ENCODE data around the gene EXD3.
A peak's percentile ranks its signal among the peaks of the same experiment; 100 is the strongest.

Gene EXD3

DNA sequence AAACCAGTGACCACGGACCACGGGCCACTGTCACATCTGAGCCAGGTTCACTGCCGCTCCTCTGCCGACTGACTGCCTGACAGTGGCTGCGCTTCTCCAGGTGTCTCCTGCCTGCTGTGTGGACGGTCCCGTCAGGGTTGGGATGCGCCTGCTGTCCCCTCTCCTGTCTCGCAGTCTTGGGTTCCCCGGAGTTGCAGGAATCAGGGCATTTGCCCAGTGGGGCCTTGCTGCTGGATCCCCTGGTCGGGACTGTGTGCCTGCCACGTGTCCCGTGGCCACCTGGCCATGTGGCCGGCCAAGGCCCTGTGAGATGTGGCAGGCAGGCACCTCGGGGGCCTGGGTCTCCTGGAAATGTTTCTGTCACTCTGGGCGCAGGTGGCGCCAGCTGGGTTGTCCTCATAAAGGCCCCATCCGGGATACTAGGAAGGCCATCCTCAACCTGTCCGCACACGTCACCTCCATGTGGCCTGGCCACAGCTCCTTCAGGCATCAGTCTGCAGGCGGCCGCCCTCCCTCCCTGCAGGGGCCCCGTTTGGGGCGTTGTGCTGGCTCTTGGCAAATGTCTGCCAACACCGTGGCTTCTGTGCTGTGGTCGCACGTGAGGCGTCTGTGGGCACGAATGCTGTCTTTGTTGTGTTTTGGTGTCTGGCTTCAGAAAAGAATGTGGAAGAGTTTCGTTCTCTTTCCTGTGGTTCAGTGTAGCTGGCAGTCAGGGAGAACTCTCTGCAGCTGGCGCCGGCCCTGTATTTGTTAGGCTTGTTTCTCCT lies 151.8 kb downstream of the EXD3 start:
- Histone ChIP-seq H3K9ac (peak overlapping the region; percentile 59), H3K4me2 (peak overlapping the region; percentile 92), H3K36me3 (peaks cover 56% of the 10 kb centered on the region), H3K27ac (peak overlapping the region; percentile 77), H3K4me1 (peaks cover 92% of the 10 kb centered on the region), H3K27me3 (no peaks in the 10 kb centered on the region), H3K9me3 (no peaks in the 10 kb centered on the region), H3K4me3 (no peak overlapping the region), H4K20me1 (peaks cover 17% of the 10 kb centered on the region; the same call in 1 of the 2 replicates)
- no peak for TF ChIP-seq Cebpa-rat (IDR thresholded peaks at IDR 0.05)

- Histone ChIP-seq H3K9ac (peak overlapping the region; percentile 54; the same call in 1 of the 2 replicates), H3K9me3 (no peaks in the 10 kb centered on the region), H3K27ac (peak overlapping the region; percentile 47; the same call in 1 of the 2 replicates), H4K20me1 (peaks cover 17% of the 10 kb centered on the region; the same call in 1 of the 2 replicates), H3K27me3 (no peaks in the 10 kb centered on the region), H3K36me3 (peaks cover 73% of the 10 kb centered on the region), H3K4me3 (peak overlapping the region; percentile 4; the same call in 1 of the 2 replicates), H3K4me2 (peak overlapping the region; percentile 92), H3K4me1 (peaks cover 73% of the 10 kb centered on the region)
- TF ChIP-seq Cebpa-rat (IDR thresholded peaks at IDR 0.05): no peak
These were observed 153.7 kb downstream of the EXD3 start for GRCh38 chr9:137269231-137269772.

GRCh38 chr9:137268538-137269201 lies 154.3 kb downstream of the EXD3 start:
- peak overlapping the region; percentile 92 for H3K4me2 ChIP-seq
- peaks cover 67% of the 10 kb centered on the region for H3K4me1 ChIP-seq
- H3K9me3 ChIP-seq: no peaks in the 10 kb centered on the region
- peaks cover 79% of the 10 kb centered on the region for H3K36me3 ChIP-seq
- TF ChIP-seq Cebpa-rat (IDR thresholded peaks at IDR 0.05): no peak
- H3K4me3 ChIP-seq: peak overlapping the region; percentile 4; the same call in 1 of the 2 replicates
- peak overlapping the region; percentile 47 for H3K27ac ChIP-seq
- peaks cover 17% of the 10 kb centered on the region; the same call in 1 of the 2 replicates for H4K20me1 ChIP-seq
- H3K9ac ChIP-seq: peak overlapping the region; percentile 54; the same call in 1 of the 2 replicates
- no peaks in the 10 kb centered on the region for H3K27me3 ChIP-seq

DNA sequence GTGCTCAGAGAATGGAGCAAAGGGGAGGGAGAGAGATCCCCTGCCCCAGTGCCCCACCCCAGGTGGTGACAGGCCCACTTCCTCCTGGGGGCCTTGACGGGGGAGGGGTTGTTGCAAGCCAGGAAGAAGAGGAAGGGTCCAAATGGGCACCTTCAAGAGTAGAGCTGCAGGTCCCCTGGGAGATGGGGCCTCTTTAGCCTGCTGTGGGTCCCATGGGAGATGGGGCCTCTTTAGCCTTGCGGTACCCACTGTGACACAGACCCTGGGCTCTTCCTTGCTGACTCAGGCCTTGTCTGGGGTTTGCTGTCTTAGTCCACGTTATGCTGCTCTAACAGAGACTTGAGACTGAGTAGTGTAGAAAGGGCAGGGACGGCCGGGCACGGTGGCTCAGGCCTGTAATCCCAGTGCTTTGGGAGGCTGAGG lies 155.0 kb downstream of the EXD3 start:
- Histone ChIP-seq H3K27ac (peak overlapping the region; percentile 47), H3K9me3 (no peaks in the 10 kb centered on the region), H3K4me1 (peaks cover 60% of the 10 kb centered on the region), H3K4me2 (peak overlapping the region; percentile 92), H3K36me3 (peaks cover 78% of the 10 kb centered on the region), H3K9ac (0 out of 2 replicates have a peak overlapping the region, but pooled peaks have one; percentile 1), H3K27me3 (no peaks in the 10 kb centered on the region), H4K20me1 (peaks cover 18% of the 10 kb centered on the region; the same call in 1 of the 2 replicates), H3K4me3 (no peak overlapping the region)
- no peak for TF ChIP-seq Cebpa-rat (IDR thresholded peaks at IDR 0.05)

- Histone ChIP-seq H3K27ac (no peak overlapping the region), H3K4me2 (peak overlapping the region; percentile 92; the same call in 1 of the 2 replicates), H3K9ac (no peak overlapping the region)
These were observed 156.1 kb downstream of the EXD3 start for GRCh38 chr9:137266585-137267453.

GRCh38 chr9:137266162-137266527 lies 156.8 kb downstream of the EXD3 start:
- H4K20me1 ChIP-seq: peaks cover 13% of the 10 kb centered on the region; the same call in 1 of the 2 replicates
- no peak overlapping the region for H3K4me3 ChIP-seq
- no peaks in the 10 kb centered on the region for H3K9me3 ChIP-seq
- H3K4me2 ChIP-seq: no peak overlapping the region
- H3K9ac ChIP-seq: no peak overlapping the region
- H3K36me3 ChIP-seq: peaks cover 85% of the 10 kb centered on the region
- no peak for TF ChIP-seq Cebpa-rat (IDR thresholded peaks at IDR 0.05)
- no peak overlapping the region for H3K27ac ChIP-seq
- no peaks in the 10 kb centered on the region for H3K27me3 ChIP-seq
- H3K4me1 ChIP-seq: peaks cover 43% of the 10 kb centered on the region

More at GRCh38 chr9:137266585-137267453, 156.1 kb downstream of the EXD3 start:
- Histone ChIP-seq H3K4me1 (peaks cover 49% of the 10 kb centered on the region), H3K4me3 (no peak overlapping the region), H3K36me3 (peaks cover 78% of the 10 kb centered on the region), H3K27me3 (no peaks in the 10 kb centered on the region), H4K20me1 (peaks cover 14% of the 10 kb centered on the region; the same call in 1 of the 2 replicates), H3K9me3 (no peaks in the 10 kb centered on the region)
- no peak for TF ChIP-seq Cebpa-rat (IDR thresholded peaks at IDR 0.05)

- Histone ChIP-seq H3K36me3 (peaks cover 90% of the 10 kb centered on the region), H3K27ac (no peak overlapping the region)
These were observed 157.3 kb downstream of the EXD3 start for GRCh38 chr9:137265496-137266161.

DNA sequence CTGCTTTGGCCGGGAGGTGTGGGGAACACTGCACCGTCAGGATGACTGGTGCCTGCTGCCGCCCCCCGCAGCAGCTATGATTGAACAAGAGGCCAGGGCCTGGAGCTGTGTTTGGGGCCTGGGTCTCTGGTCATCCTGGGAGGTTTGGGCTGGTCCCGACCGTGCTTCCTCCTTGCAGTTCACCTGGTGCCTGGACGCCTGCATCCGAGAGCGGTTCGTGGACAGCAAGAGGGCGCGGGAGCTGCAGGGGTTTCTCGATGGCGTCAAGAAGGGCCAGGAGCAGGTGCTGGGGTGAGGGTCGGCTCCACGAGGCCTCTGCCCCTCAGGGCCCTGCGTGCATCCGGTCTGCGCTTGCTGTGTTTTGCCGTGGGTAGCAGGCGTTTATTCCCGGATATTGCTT lies 158.9 kb downstream of the EXD3 start:
- Histone ChIP-seq H3K4me2 (no peak overlapping the region), H4K20me1 (peaks cover 8% of the 10 kb centered on the region; the same call in 1 of the 2 replicates), H3K27me3 (no peaks in the 10 kb centered on the region), H3K9ac (no peak overlapping the region), H3K4me3 (no peak overlapping the region), H3K4me1 (peaks cover 26% of the 10 kb centered on the region), H3K27ac (no peak overlapping the region), H3K9me3 (no peaks in the 10 kb centered on the region), H3K36me3 (peaks cover 87% of the 10 kb centered on the region)
- TF ChIP-seq Cebpa-rat (IDR thresholded peaks at IDR 0.05): no peak

More at GRCh38 chr9:137265496-137266161, 157.3 kb downstream of the EXD3 start:
- H3K4me3 ChIP-seq: no peak overlapping the region
- peaks cover 8% of the 10 kb centered on the region; the same call in 1 of the 2 replicates for H4K20me1 ChIP-seq
- H3K4me1 ChIP-seq: peaks cover 38% of the 10 kb centered on the region
- H3K27me3 ChIP-seq: no peaks in the 10 kb centered on the region
- no peak for TF ChIP-seq Cebpa-rat (IDR thresholded peaks at IDR 0.05)
- no peaks in the 10 kb centered on the region for H3K9me3 ChIP-seq
- H3K9ac ChIP-seq: no peak overlapping the region
- H3K4me2 ChIP-seq: no peak overlapping the region
